H9 (cell line): Measurements from ENCODE around the gene ARMS2. TPM values are rescaled to one million over a fixed set of nuclear protein-coding genes. Genes with fewer than 3 reads are reported as not detected.

Experiments
- DNase-seq: peaks from one replicate; pipeline ENCODE4 v3.0.0-alpha.2; 2017
- H2AFZ ChIP-seq: one replicate; pipeline ENCODE4 v1.6.1; 2013; ENCODE audit warnings: mild to moderate bottlenecking, low read length, control low read depth, moderate library complexity
- H2AK5ac ChIP-seq: 2 replicates; pipeline ENCODE4 v1.6.1; 2013; ENCODE audit warnings: low read length, control low read depth, mixed read lengths; ENCODE audit not compliant: insufficient read length
- H2BK120ac ChIP-seq: one replicate; pipeline ENCODE4 v1.6.1; 2013; ENCODE audit warnings: low read depth, mild to moderate bottlenecking, low read length, control low read depth, inconsistent platforms; ENCODE audit not compliant: poor library complexity, severe bottlenecking
- H2BK12ac ChIP-seq: 2 replicates; pipeline ENCODE4 v1.6.1; 2013; ENCODE audit warnings: low read length, control low read depth, mixed read lengths, low read depth; ENCODE audit not compliant: insufficient read length
- H2BK15ac ChIP-seq: 2 replicates; pipeline ENCODE4 v1.6.1; 2013; ENCODE audit warnings: low read depth, low read length, control low read depth
- H2BK20ac ChIP-seq: one replicate; pipeline ENCODE4 v1.6.1; 2013; ENCODE audit warnings: low read depth, mild to moderate bottlenecking, low read length, control low read depth, inconsistent platforms; ENCODE audit not compliant: poor library complexity, severe bottlenecking
- H2BK5ac ChIP-seq: 2 replicates; pipeline ENCODE4 v1.6.1; 2013; ENCODE audit warnings: low read length, control low read depth, mixed read lengths; ENCODE audit not compliant: insufficient read length
- H3K14ac ChIP-seq: 2 replicates; pipeline ENCODE4 v1.6.1; 2013; ENCODE audit warnings: low read length, control low read depth; ENCODE audit not compliant: insufficient read depth
- H3K18ac ChIP-seq: 2 replicates; pipeline ENCODE4 v1.6.1; 2013; ENCODE audit warnings: low read depth, mild to moderate bottlenecking, mixed read lengths, low read length, control low read depth; ENCODE audit not compliant: insufficient read length
- H3K23ac ChIP-seq: 2 replicates; pipeline ENCODE4 v1.6.1; 2013; ENCODE audit warnings: low read length, control low read depth, mixed read lengths, low read depth; ENCODE audit not compliant: insufficient read length
- H3K23me2 ChIP-seq: 2 replicates; pipeline ENCODE4 v1.6.1; 2013; ENCODE audit warnings: low read depth, mild to moderate bottlenecking, mixed read lengths, low read length, control low read depth; ENCODE audit not compliant: insufficient read length, poor library complexity, severe bottlenecking
- H3K27ac ChIP-seq: 2 replicates; pipeline ENCODE4 v1.5.1; 2013; ENCODE audit warnings: low read length, control low read depth, mixed read lengths, low read depth; ENCODE audit not compliant: insufficient read length
- H3K27me3 ChIP-seq: 2 replicates; pipeline ENCODE4 v1.6.1; 2013; ENCODE audit warnings: low read length, control low read depth, inconsistent platforms; ENCODE audit not compliant: insufficient read depth
- H3K4ac ChIP-seq: 2 replicates; pipeline ENCODE4 v1.6.1; 2013; ENCODE audit warnings: low read depth, mild to moderate bottlenecking, control low read depth, inconsistent platforms, low read length, moderate library complexity
- H3K4me1 ChIP-seq: 2 replicates; pipeline ENCODE4 v1.6.1; 2013; ENCODE audit warnings: low read length, control low read depth, inconsistent platforms; ENCODE audit not compliant: insufficient read depth
- H3K4me2 ChIP-seq: 2 replicates; pipeline ENCODE4 v1.6.1; 2013; ENCODE audit warnings: low read length, control low read depth, mixed read lengths; ENCODE audit not compliant: insufficient read length, insufficient read depth
- H3K56ac ChIP-seq: 2 replicates; pipeline ENCODE4 v1.6.1; 2013; ENCODE audit warnings: low read depth, mild to moderate bottlenecking, mixed read lengths, low read length, control low read depth; ENCODE audit not compliant: insufficient read length
- H3K79me1 ChIP-seq: 2 replicates; pipeline ENCODE4 v1.6.1; 2013; ENCODE audit warnings: low read depth, mild to moderate bottlenecking, moderate library complexity, low read length, control low read depth, inconsistent platforms; ENCODE audit not compliant: insufficient read depth, poor library complexity, severe bottlenecking
- H3K79me2 ChIP-seq: 2 replicates; pipeline ENCODE4 v1.6.1; 2013; ENCODE audit warnings: low read length, control low read depth, inconsistent platforms; ENCODE audit not compliant: insufficient read depth
- H3K9ac ChIP-seq: 2 replicates; pipeline ENCODE4 v1.6.1; 2013; ENCODE audit warnings: low read length, control low read depth, mixed read lengths; ENCODE audit not compliant: insufficient read length; ENCODE audit errors: extremely low read depth
- H3K9me3 ChIP-seq: one replicate; pipeline ENCODE4 v1.6.1; 2013; ENCODE audit warnings: low read depth, low read length, inconsistent platforms; ENCODE audit not compliant: control insufficient read depth
- H3T11ph ChIP-seq: one replicate; pipeline ENCODE4 v1.6.1; 2013; ENCODE audit warnings: mild to moderate bottlenecking, low read length, control low read depth, inconsistent platforms
- H4K20me1 ChIP-seq: one replicate; pipeline ENCODE4 v1.6.1; 2013; ENCODE audit not compliant: control insufficient read depth, insufficient read length, insufficient read depth
- H4K5ac ChIP-seq: 2 replicates; pipeline ENCODE4 v1.6.1; 2013; ENCODE audit warnings: low read depth, mild to moderate bottlenecking, mixed read lengths, low read length, control low read depth; ENCODE audit not compliant: insufficient read length
- H4K8ac ChIP-seq: replicated peaks from 2 replicates; pipeline ENCODE4 v1.6.1; 2013; ENCODE audit warnings: low read length, control low read depth, mixed read lengths, low read depth; ENCODE audit not compliant: insufficient read length
- H4K91ac ChIP-seq: 2 replicates; pipeline ENCODE4 v1.6.1; 2013; ENCODE audit warnings: low read depth, mild to moderate bottlenecking, moderate library complexity, mixed read lengths, low read length, control low read depth; ENCODE audit not compliant: insufficient read length
- H3K27ac Mint-ChIP-seq, 3 experiments: 2 replicates in 2 of 3; 3 replicates in 1 of 3; pipeline ENCODE4 v1.8.0; 2020 to 2021; ENCODE audit warnings: mixed read lengths in 3 of 3, mild to moderate bottlenecking in 1 of 3, moderate library complexity in 1 of 3
- H3K27me3 Mint-ChIP-seq: 2 replicates; pipeline ENCODE4 v1.8.0; 2021; ENCODE audit warnings: low read depth, mild to moderate bottlenecking, moderate library complexity, mixed read lengths
- H3K36me3 Mint-ChIP-seq, 3 experiments: 2 replicates in 2 of 3; 3 replicates in 1 of 3; pipeline ENCODE4 v1.8.0; 2020 to 2021; ENCODE audit warnings: low read depth in 3 of 3, mixed read lengths in 3 of 3; ENCODE audit not compliant: insufficient read depth in 1 of 3
- H3K4me1 Mint-ChIP-seq, 2 experiments: 2 replicates each; pipeline ENCODE4 v1.8.0; 2020; ENCODE audit warnings: mixed read lengths in 2 of 2
- H3K4me3 Mint-ChIP-seq, 2 experiments: 2 replicates in 1 of 2; 3 replicates in 1 of 2; pipeline ENCODE4 v1.8.0; 2020 to 2021; ENCODE audit warnings: mild to moderate bottlenecking in 2 of 2, mixed read lengths in 2 of 2, moderate library complexity in 1 of 2
- H3K9me3 Mint-ChIP-seq, 2 experiments: 2 replicates in 1 of 2; 3 replicates in 1 of 2; pipeline ENCODE4 v1.8.0; 2020; ENCODE audit warnings: mild to moderate bottlenecking in 2 of 2, mixed read lengths in 2 of 2, moderate library complexity in 1 of 2
- WGBS: extraction: QIAGEN DNeasy Blood & Tissue Kit; methylation state at CpG from one replicate; pipeline ENCODE4 v1.1.7; 2013; ENCODE audit warnings: missing lambda C conversion rate, low lambda C conversion rate, mixed read lengths; ENCODE audit not compliant: insufficient read length; ENCODE audit errors: extremely low coverage; 5-methylcytosine and 5-hydroxymethylcytosine counted together
- total RNA-seq: library from RNA; stranded (reverse); gene quantifications from 2 replicates; pipeline ENCODE4 v1.2.1, GENCODE V29; 2021
- TF ChIP-seq, protein P1 (sequence below): fragments of 200-600 bp; sonication (generic); conservative IDR thresholded peaks from 3 replicates; pipeline ENCODE4 v1.8.0; 2021; ENCODE audit warnings: antibody characterized with exemption, mild to moderate bottlenecking

ARMS2 gene
- total RNA-seq, 1 experiment from 2014 or later, result not detected

DNA sequence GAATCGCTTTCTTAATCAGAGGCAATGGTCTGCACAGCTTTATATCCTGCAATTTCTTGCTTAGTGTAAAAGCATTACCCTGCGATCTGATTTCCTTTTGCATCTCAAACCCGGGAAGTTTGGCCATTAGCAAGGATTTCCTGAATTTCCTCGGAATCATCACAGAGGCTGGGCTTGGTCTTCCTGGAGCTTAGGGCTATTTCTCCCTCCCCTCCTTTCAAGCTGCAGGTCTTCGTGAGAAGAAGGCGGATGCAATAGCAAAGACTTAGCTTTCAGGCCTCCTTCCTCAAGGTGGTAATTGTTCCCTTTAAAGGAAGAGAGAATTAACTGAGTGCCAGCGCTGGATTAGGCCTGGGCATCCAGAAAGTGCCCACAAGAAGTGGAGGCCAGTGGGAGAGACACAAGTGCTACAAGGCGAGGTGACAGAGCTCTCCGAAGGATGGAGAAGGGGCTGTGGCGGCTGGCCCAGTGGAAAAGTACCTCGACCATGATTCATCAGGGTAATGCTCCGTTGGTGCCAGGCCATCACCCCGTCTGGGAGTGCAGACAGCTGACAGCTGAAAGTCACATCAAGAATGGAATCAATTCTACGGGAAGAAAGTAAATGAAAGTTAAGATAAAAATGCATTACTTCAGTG, 4.0 kb upstream of the ARMS2 start:
- Histone ChIP-seq H3K27me3 (no peaks in the 10 kb centered on the region), H4K20me1 (no peaks in the 10 kb centered on the region), H3K79me1 (no peaks in the 10 kb centered on the region), H3K23me2 (no peaks in the 10 kb centered on the region), H3K27ac (no peak overlapping the region), H3K4me1 (no peaks in the 10 kb centered on the region), H3K56ac (no peak overlapping the region), H2BK12ac (no peak overlapping the region), H3T11ph (no peak overlapping the region), H3K4ac (no peak overlapping the region), H3K18ac (no peak overlapping the region), H3K4me2 (no peak overlapping the region), H2AFZ (no peak overlapping the region), H2BK120ac (no peak overlapping the region), H3K14ac (no peak overlapping the region), H4K91ac (no peak overlapping the region), H4K5ac (no peak overlapping the region), H2AK5ac (no peak overlapping the region), H3K23ac (no peak overlapping the region), H3K79me2 (no peaks in the 10 kb centered on the region), H4K8ac (no peak overlapping the region), H2BK20ac (no peak overlapping the region), H3K9me3 (no peaks in the 10 kb centered on the region), H2BK15ac (no peak overlapping the region), H3K9ac (no peak overlapping the region), H2BK5ac (no peak overlapping the region)
- H3K27me3 Mint-ChIP-seq, result peaks cover 6% of the 10 kb centered on the region
- H3K4me1 Mint-ChIP-seq, result peaks cover 0 to 9% of the 10 kb centered on the region in 2 experiments; a peak in 3 of 4 replicates
- no peak overlapping the region for H3K4me3 Mint-ChIP-seq
- no peak overlapping the region for H3K27ac Mint-ChIP-seq
- peaks cover 2 to 6% (median 3%) of the 10 kb centered on the region in 3 experiments; a peak in 5 of 7 replicates for H3K36me3 Mint-ChIP-seq
- TF ChIP-seq, protein P1, sequence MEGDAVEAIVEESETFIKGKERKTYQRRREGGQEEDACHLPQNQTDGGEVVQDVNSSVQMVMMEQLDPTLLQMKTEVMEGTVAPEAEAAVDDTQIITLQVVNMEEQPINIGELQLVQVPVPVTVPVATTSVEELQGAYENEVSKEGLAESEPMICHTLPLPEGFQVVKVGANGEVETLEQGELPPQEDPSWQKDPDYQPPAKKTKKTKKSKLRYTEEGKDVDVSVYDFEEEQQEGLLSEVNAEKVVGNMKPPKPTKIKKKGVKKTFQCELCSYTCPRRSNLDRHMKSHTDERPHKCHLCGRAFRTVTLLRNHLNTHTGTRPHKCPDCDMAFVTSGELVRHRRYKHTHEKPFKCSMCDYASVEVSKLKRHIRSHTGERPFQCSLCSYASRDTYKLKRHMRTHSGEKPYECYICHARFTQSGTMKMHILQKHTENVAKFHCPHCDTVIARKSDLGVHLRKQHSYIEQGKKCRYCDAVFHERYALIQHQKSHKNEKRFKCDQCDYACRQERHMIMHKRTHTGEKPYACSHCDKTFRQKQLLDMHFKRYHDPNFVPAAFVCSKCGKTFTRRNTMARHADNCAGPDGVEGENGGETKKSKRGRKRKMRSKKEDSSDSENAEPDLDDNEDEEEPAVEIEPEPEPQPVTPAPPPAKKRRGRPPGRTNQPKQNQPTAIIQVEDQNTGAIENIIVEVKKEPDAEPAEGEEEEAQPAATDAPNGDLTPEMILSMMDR, result no peak
- no peak for DNase-seq
- H3K9me3 Mint-ChIP-seq, result peaks cover 14% of the 10 kb centered on the region in 2 experiments
- WGBS, result no CpG with 5 or more reads among the region's 14 CpGs
